ENCODE data around the gene PFDN1.
"Not testable (repeated sequence)": the region's sequence is repeated elsewhere in the genome, so short reads cannot be mapped to it uniquely, and the experiment has no call there.

The PFDN1 gene, protein sequence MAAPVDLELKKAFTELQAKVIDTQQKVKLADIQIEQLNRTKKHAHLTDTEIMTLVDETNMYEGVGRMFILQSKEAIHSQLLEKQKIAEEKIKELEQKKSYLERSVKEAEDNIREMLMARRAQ

DNA sequence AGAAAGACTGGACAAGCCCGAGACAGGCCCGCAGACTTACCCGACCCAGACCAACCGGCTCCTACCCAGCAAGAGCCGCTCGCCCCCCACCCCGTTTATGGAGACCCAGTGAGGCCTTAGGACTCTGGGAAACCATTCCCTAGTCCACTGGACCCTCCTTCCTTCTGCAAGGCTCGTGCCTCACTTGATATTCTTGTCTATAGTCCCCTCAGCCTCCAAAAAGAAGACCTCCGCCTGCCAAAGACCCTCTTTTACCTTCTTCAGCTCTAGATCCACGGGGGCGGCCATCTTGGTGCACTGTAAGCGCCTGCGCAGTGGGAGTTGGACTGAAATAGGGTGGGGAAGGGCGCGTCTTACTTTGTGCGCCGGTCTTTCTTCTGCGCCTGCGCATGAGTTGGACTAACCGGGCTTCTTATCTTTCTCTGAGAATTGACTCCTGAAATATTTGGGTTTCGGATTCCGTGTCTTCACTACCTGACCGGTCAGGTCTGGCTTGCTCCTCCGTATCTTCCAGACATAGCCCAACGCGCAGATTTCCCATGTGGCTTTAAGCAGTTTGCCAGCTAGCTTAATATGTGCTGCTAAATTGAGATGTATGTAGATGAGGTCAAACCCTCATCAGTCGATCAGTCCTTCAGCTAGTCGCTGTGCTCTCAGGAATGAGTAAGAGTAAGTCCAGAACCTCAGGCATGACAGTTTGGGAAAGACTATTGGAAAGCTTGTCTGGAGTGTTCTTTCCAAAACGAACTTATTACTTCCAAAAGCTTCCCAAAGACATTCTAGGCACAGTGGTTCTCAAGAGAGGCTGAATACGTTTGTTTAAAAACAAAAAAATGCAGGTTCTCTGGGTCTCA, at the start of gene PFDN1:
TSS of gene PFDN1 (minus strand) at position 316 of the 854 bp plus-strand sequence. CDS start at position 288, 28 bp downstream.
- DNase-seq, result peak; percentile 36 to 98 (median 90)

DNA sequence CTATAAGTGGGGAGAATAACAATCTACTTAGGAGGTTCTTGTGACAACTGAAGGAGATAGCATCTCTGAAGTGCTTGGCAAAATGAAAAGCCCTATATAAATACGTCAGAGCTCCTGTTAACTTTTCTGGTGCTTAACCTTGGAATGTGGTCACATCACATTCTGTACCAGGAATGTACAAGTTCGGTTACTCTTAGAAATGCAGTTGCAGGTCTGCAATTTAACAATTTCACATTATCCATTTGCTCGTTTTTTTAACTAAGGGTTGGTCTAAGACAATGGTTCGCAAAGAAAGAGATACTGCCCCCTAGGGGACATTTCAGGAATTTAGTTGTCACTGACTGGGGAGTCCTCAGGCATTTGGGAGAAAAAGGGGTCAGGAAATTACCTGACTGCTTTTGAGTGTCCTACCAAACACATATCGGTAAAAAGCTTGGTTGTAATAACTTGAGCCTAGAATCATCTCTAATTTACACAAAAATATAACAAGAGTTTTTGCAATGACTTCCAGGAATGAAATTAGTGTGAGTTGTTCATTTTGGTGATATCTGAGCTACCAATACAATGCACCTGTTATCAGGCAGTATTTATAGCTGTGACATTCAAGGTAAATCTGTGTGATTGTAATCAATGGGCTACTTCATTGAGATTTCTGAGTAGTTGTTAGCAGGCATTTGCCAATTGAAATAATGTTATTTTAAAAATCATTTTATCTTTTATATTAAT, 48.9 kb upstream of the PFDN1 start:
- DNase-seq, result peak in 5 of 14 donors; percentile 14 to 59 (median 21)

DNA sequence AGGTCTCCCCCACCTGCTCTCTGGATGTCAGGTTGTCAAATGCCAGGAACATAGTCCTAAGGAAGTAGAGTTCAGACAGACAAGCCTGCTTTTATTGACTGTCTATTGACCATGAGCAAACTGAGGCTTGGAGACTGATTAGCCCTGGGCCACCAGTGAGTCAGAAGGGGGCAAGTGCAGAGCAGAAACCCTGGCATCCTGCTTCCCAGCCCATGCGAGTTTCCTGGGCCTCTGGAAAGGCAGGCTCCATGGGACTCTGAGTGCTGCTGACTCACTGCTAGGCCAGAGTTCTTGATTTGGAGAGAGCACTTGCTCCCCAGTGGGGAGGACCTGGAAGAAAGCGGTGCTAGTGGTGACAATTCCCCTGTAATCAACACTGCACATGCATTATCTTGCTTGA, 46.3 kb upstream of the PFDN1 start:
- no peak for DNase-seq

DNA sequence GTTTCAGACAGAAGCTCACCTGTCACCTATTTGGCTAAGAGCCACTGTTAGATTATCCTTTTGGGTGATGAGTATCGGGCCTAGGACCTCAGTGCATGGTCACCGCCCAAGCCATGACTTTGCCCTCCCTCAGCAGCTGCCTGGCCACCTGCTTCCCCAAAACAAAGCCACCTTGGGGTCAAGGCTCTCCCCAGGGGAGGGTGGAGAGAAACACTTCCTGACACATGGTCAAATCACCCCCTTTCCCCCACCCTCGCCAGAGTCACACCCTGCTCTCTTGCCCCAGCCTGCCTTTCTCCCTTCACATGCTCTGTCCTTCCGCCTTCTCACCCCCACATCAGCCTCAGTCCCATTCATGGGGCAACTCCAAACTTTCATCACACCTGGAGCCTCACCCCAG, 45.2 kb upstream of the PFDN1 start:
- no peak for DNase-seq

DNA sequence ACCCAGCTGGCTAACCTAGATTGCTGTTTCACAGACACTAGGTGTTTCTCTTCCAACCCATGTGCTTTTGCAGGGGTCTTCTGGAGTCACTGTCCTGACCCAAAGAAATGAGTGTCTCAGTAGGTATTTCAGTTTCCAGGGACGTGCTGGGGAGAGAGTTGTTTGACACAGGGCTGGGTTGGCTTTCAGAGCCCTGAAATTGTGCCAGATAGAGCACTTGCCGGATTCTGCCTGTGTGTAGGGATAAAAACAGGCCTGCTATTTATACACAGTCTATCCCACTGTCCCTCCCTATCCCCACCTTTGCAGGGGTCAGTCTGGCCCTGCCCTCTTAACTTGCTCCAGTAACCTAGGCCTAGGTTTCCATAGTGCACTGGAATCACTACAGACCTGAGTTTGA, 44.5 kb upstream of the PFDN1 start:
- DNase-seq, result no peak

- peak in 13 of 14 donors; percentile 20 to 95 (median 74) for DNase-seq
Measured at GRCh38 chr5:140346348-140347221, 43.7 kb upstream of the PFDN1 start, which contains the start of gene HBEGF. HBEGF (minus strand) TSS chr5:140346603; CDS start chr5:140346328, 275 bp downstream.

DNA sequence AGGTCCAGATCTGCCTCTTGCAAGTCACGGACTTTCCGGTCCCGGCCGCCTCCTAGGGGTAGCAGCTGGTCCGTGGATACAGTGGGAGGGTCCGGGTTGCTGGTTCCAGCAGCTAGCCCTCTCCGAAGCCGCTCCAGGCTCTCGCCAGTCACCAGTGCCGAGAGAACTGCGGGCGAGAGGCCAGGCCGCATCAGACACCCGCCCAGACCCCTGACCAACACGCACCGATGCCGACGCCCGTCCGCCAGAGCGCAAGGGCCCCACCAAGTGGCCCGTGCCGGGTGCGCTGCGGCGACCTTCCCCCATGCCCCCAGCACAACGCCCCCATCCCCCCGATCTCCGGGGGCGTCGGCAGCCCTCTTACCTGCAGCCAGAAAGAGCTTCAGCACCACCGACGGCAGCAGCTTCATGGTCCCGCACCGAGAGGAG, 43.0 kb upstream of the PFDN1 start:
- peak in 11 of 14 donors; percentile 67 to 81 (median 74) for DNase-seq

DNA sequence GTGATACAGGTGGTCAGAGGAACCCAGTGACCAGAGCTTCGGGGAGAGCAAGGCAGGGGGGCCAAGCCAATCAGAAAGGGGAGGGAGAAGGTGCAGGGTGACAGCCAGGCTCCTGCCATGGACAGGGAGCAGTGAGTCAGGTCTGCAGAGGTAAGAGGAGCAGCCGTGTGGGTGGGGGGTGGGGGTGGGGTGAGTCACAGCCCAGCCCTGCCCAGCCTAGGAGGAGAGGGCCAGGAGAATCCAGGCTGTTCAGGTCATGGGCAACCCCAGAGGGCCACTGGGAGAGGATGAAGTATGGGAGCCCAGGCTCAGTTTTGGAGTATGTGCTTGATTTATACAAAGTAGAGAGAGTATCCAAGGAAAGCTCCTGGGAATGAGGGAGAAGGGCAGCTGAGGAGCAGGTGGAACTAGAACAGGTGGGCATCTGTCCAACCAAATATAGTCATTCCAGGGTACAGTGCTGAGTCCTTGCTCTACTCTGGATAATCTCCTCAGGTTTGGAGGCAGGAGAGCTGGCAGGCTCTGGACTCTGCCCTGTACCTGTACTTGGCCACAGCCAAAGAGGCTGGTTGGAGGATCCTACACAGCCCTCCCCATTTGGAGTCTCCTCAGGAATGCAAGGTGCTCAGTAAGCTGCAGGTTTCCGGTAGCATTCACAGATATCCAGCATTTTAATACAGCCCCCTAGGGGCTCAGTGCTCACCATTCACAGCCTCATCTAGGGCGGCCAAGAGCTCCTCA, 42.0 kb upstream of the PFDN1 start:
- DNase-seq, result peak in 1 of 14 donors; percentile 46

DNA sequence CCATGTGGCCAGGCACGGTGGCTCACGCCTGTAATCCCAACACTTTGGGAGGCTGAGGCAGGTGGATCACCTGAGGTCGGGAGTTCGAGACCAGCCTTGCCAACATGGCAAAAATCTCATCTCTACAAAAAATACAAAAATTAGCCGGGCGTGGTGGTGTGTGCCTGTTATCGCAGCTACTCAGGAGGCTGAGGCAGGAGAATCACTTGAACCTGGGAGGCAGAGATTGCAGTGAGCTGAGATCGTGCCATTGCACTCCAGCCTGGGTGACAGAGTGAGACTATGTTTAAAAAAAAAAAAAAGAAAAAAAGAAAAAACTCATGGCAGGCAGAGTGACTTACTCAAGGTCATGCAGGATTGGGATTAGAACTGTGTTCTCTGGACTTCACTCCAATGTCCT, 40.9 kb upstream of the PFDN1 start:
- DNase-seq, result not testable (repeated sequence)

DNA sequence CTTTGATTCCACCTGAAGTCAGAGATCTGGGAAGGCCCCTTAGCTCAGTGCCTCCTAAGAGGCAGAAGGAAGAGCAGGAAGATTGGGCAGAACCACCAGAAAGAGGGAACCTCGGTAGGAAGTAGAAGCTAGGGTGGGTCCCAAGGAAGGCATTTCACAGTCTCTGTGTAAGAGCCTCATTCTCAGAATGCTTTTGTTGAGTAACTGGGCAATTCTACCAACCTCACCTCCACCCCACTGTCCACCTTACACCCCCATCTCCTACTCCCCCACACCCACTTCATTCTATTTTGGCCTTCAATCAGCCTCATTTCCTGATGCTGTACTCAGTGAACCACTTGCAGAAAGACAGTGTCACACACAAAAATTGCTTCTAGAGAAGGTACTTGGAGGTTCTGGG, 40.0 kb upstream of the PFDN1 start:
- DNase-seq, result no peak

DNA sequence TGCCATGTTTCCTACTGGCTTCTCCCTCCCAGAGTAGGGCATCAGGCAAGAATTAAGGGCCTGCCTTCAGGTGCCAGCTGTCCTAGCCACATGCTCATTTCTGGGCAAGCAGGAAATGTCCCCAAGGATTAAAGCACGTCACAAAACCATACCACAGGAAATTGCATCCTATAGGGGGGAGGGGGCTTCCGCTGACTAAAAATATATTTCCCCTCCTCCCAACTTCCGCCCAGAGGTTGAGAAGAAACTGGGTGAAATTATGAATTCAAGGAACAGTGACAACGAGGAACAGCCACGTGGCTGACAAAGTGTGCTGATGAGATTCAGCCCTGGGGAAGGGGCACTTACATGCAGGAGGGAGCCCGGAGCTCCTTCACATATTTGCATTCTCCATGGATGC, 39.4 kb upstream of the PFDN1 start:
- DNase-seq, result peak in 1 of 14 donors; percentile 24

DNA sequence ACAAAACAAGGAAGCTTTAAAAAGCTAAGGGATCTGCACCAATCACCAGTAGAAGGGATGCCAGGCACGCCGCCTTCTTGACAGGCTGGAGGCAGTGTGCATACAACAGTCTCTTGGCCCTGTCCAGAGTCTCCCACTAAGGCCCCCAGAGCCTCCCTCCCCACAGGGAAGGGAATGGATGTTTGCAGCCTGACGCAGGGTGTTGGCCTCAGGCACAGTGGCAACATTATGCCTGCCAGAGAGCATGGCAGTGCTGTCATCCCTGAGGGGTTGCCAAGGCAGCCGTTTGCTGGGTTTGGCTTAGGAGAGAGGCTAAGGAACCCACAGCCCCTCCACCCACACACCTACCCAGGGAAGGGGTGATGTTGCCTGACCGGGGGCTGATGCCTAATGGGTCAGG, 38.7 kb upstream of the PFDN1 start:
- DNase-seq, result peak in 13 of 14 donors; percentile 27 to 87 (median 70)

GRCh38 chr5:140340605-140341121, 37.8 kb upstream of the PFDN1 start:
- DNase-seq, result no peak

DNA sequence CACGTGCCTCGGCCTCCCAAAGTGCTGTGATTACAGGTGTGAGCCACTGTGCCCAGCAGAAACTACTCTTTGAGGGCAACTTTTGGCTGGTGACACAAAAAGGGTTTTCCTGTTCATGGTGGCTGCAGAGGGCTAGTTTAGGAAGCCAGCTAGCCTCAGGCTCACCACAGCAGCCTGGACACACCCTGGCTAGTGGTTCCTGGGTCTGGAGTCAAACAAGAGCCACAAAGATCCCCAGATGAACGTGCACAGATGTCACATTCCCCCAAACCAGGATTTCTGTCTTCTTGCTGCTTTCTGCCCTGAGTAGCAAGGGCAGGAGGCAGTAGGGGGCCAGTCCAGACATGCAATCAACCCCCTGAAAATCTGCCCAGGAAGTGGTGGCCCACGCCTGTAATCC, 36.7 kb upstream of the PFDN1 start:
- no peak for DNase-seq

GRCh38 chr5:140338908-140339307, 36.0 kb upstream of the PFDN1 start:
- no peak for DNase-seq

DNA sequence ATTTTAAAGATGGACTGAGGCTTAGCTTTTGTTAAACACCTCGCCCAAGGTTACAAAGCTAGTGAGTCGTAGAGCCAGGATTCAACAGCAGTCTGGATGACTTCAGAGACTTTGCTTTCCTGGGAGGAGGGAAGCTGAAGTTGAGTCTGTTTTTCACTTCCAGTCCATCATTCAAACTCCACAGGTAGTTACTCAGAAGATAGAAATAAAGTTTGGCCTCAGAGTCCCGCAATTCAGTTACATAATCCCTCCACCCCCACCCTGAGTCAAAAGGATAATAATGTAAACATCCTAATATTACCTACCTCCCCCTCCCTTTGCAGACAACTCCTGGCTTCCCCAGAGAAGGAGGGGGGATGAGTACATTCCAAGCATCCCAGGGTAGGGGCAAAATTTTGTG, 35.4 kb upstream of the PFDN1 start:
- no peak for DNase-seq

DNA sequence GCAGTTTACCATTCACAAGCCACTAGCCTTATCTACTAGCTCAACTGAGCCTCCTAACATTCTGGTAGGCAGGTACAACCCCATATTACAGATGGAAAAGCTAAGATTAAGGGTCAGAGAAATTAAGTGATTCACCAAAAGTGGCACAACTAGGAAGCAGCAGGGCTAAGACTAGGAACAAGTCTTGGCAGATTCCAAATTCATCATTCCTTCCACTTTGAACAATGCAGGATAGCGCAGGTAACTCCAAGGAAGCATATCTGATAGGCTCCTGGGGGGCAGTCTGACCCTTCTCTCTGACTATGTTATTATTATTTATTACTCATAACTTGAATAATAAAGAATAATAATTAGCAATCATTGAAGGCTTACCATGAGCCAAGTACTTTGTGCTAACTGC, 35.0 kb upstream of the PFDN1 start:
- no peak for DNase-seq

GRCh38 chr5:140336388-140336787, 33.5 kb upstream of the PFDN1 start:
- peak in 1 of 14 donors; percentile 27 for DNase-seq

DNA sequence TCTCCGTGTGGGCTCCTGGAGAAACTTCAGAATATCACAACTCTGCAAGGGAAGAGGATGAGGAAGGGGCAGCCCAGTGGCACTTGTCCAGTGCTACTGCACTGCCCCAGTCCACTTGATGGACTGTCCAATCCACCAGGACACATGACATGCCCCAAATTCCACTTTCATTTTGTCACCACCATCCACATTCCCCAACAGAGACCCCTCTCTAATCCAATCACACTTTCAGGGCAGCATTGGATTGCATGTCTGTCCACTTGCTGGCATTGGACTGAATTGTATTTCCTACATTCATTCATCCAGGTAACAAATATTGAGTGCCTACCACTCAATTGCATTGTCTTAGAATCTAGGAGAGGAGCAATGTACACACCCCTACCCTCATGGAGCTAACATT, 28.7 kb upstream of the PFDN1 start:
- no peak for DNase-seq

GRCh38 chr5:140329739-140330481, 27.0 kb upstream of the PFDN1 start:
- no peak for DNase-seq

All from C1 segment of cervical spinal cord (tissue), 14 donors.